GM21717 (cell line): Measurements from ENCODE around the gene ELAC2.

Experiments used
- ATAC-seq: cut with Tn5 transposase; IDR thresholded peaks from one replicate; pipeline ENCODE4 v1.9.1; 2021; ENCODE audit warnings: mild to moderate bottlenecking, moderate library complexity; ENCODE audit not compliant: unreplicated experiment

Gene ELAC2

GRCh38 chr17:12961655-12962054, 56.2 kb downstream of the ELAC2 start:
- ATAC-seq: no peak

GRCh38 chr17:12959441-12959840, 58.4 kb downstream of the ELAC2 start:
- ATAC-seq: no peak

GRCh38 chr17:12958786-12959185, 59.0 kb downstream of the ELAC2 start:
- no peak for ATAC-seq

- no peak for ATAC-seq
Observed at GRCh38 chr17:12955521-12955920, 62.3 kb downstream of the ELAC2 start.

- ATAC-seq: no peak
Observed at GRCh38 chr17:12953156-12953555, 64.7 kb downstream of the ELAC2 start.

GRCh38 chr17:12952012-12952411, 65.8 kb downstream of the ELAC2 start:
- no peak for ATAC-seq

GRCh38 chr17:12947047-12947446, 70.8 kb downstream of the ELAC2 start:
- ATAC-seq: no peak
